Erythroblast (primary cell): ENCODE data around the gene CADPS2.

Experiments used
- GATA1 ChIP-seq: IDR thresholded peaks from 2 replicates; pipeline ENCODE4 v1.6.1; 2011; ENCODE audit warnings: low read depth, mild to moderate bottlenecking, control low read depth, low read length, moderate library complexity
- POLR2A ChIP-seq: IDR thresholded peaks from 2 replicates; pipeline ENCODE4 v1.6.1; 2011; ENCODE audit warnings: mild to moderate bottlenecking, low read length

DNA sequence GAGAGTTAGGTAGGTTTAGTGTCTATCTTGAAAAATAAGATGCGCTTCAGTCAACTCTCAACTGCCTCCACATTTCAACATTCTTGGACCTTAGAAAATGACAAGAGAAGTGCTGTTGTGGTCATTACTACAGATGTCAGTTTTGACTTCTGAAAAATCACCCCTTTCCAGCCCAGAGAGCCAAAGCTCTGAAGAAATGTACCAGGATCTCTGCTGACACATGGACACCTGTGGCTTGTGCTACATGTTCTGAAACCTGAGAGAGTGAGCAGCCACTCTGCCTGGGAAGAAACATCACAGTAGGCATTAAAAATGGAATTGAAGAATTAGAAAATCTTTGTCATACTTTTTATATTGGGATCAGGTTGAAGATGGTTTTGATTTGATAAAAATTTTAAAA, 545.8 kb downstream of the CADPS2 start:
- TF ChIP-seq POLR2A (no peak), GATA1 (no peak)
